ENCODE data around the gene OR4D2.

The OR4D2 gene

GRCh38 chr17:58156839-58157803 is 9.7 kb upstream of the OR4D2 start:
- TF ChIP-seq, protein P1, sequence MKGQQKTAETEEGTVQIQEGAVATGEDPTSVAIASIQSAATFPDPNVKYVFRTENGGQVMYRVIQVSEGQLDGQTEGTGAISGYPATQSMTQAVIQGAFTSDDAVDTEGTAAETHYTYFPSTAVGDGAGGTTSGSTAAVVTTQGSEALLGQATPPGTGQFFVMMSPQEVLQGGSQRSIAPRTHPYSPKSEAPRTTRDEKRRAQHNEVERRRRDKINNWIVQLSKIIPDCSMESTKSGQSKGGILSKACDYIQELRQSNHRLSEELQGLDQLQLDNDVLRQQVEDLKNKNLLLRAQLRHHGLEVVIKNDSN (IDR thresholded peaks at IDR 0.05): no peak
- TF ChIP-seq TCF12 (IDR thresholded peaks at IDR 0.05; ENCODE audit: low read depth): no peak
- TF ChIP-seq TEAD4 (IDR thresholded peaks at IDR 0.05): no peak
- TF ChIP-seq YY1 (IDR thresholded peaks at IDR 0.05; ENCODE audit: low read depth): no peak
- TF ChIP-seq EGR1 (IDR thresholded peaks at IDR 0.05): no peak
- TF ChIP-seq, protein P2, sequence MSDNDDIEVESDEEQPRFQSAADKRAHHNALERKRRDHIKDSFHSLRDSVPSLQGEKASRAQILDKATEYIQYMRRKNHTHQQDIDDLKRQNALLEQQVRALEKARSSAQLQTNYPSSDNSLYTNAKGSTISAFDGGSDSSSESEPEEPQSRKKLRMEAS (IDR thresholded peaks at IDR 0.05): no peak
- TF ChIP-seq REST (IDR thresholded peaks at IDR 0.05; ENCODE audit: low read depth): no peak

- TF ChIP-seq CREB1 (IDR thresholded peaks at IDR 0.05; ENCODE audit: low read depth) (no peak), RAD21 (IDR thresholded peaks at IDR 0.05; ENCODE audit: low read depth) (no peak), EGR1 (IDR thresholded peaks at IDR 0.05) (no peak)
Measured at GRCh38 chr17:58158181-58158580, 8.6 kb upstream of the OR4D2 start.

GRCh38 chr17:58161566-58161965 is 5.2 kb upstream of the OR4D2 start:
- no peak for TF ChIP-seq YY1 (IDR thresholded peaks at IDR 0.05; ENCODE audit: low read depth)
- no peak for TF ChIP-seq NFIC (IDR thresholded peaks at IDR 0.05)
- no peak for TF ChIP-seq TAF1 (IDR thresholded peaks at IDR 0.05; ENCODE audit: low read depth)
- TF ChIP-seq TEAD4 (IDR thresholded peaks at IDR 0.05): no peak
- TF ChIP-seq TCF12 (IDR thresholded peaks at IDR 0.05; ENCODE audit: low read depth): no peak
- TF ChIP-seq CEBPB (IDR thresholded peaks at IDR 0.05): no peak
- TF ChIP-seq, protein P2 (IDR thresholded peaks at IDR 0.05): no peak
- no peak for TF ChIP-seq EP300 (IDR thresholded peaks at IDR 0.05; ENCODE audit: borderline replicate concordance)
- TF ChIP-seq CREB1 (IDR thresholded peaks at IDR 0.05; ENCODE audit: low read depth): no peak
- TF ChIP-seq RAD21 (IDR thresholded peaks at IDR 0.05; ENCODE audit: low read depth): no peak
- no peak for TF ChIP-seq REST (IDR thresholded peaks at IDR 0.05; ENCODE audit: low read depth)
- no peak for TF ChIP-seq FOXM1 (IDR thresholded peaks at IDR 0.05; ENCODE audit: borderline replicate concordance, low read depth)
- TF ChIP-seq, protein P1 (IDR thresholded peaks at IDR 0.05): no peak
- TF ChIP-seq ZBTB7A (IDR thresholded peaks at IDR 0.05; ENCODE audit: low read depth): no peak
- no peak for TF ChIP-seq EGR1 (IDR thresholded peaks at IDR 0.05)

DNA sequence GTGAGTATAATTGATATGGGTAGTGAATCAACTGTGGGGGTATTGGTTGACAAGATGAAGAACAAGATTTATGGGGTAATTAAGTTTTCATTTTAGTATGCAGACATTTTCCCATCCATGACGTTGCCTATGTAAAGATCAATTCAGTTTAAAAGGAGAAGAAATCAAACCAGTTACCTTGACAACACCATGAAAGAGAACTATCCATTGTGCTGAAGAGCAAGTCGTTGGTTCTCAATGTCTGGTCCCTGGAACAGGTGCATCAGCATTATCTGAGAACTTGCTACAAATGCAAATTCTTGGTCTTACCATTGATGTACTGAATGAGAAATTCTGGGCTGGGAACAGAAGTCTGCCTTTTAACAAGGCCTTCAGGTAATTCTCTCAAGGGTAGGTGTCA is 801 bp upstream of the OR4D2 start:
- TF ChIP-seq FOXM1 (IDR thresholded peaks at IDR 0.05; ENCODE audit: borderline replicate concordance, low read depth) (no peak), REST (IDR thresholded peaks at IDR 0.05; ENCODE audit: low read depth) (peak; percentile 87)

DNA sequence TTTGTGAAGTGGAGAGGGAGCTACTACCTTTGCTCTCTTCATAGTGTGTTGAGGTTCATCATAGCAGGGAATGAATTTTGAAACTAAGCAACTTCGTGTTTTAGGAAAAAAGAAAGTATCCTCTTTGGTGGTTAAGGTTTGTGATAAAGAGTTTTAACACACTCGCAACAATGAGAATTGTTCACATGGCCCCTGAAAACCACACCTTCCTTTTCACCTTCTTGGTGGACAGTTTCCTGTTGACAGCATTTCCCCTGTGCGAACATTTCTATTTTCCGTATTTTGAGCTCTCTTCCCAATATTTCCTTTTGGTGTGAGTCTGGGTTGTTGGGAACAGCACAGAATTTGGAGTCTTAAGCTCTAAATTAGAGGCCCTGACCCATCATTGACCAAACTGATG is 3.8 kb downstream of the OR4D2 start:
- TF ChIP-seq, protein P2 (IDR thresholded peaks at IDR 0.05): no peak
- TF ChIP-seq, protein P1 (IDR thresholded peaks at IDR 0.05): no peak
- TF ChIP-seq EGR1 (IDR thresholded peaks at IDR 0.05) (no peak), YY1 (IDR thresholded peaks at IDR 0.05; ENCODE audit: low read depth) (no peak), RAD21 (IDR thresholded peaks at IDR 0.05; ENCODE audit: low read depth) (no peak), TCF12 (IDR thresholded peaks at IDR 0.05; ENCODE audit: low read depth) (no peak), CREB1 (IDR thresholded peaks at IDR 0.05; ENCODE audit: low read depth) (no peak), TEAD4 (IDR thresholded peaks at IDR 0.05) (no peak), CEBPB (IDR thresholded peaks at IDR 0.05) (no peak), NFIC (IDR thresholded peaks at IDR 0.05) (no peak), REST (IDR thresholded peaks at IDR 0.05; ENCODE audit: low read depth) (no peak), EP300 (IDR thresholded peaks at IDR 0.05; ENCODE audit: borderline replicate concordance) (no peak), FOXM1 (IDR thresholded peaks at IDR 0.05; ENCODE audit: borderline replicate concordance, low read depth) (no peak), ZBTB7A (IDR thresholded peaks at IDR 0.05; ENCODE audit: low read depth) (no peak), TAF1 (IDR thresholded peaks at IDR 0.05; ENCODE audit: low read depth) (no peak)

Data from Ishikawa (cell line).